WI38 (cell line): ENCODE measurements around the gene SOD3.

Source experiments
- H3K4me3 ChIP-seq: 2 replicates; pipeline ENCODE4 v1.5.1; 2011; ENCODE audit warnings: low read depth, mild to moderate bottlenecking, control low read depth, low read length
- CTCF ChIP-seq: IDR thresholded peaks from 2 replicates; pipeline ENCODE4 v1.5.1; 2012; ENCODE audit warnings: low read depth, mild to moderate bottlenecking, control low read depth, low read length

The SOD3 gene

GRCh38 chr4:24842356-24842755 is 47.0 kb downstream of the SOD3 start:
- H3K4me3 ChIP-seq = no peak overlapping the region

GRCh38 chr4:24843096-24843495 is 47.7 kb downstream of the SOD3 start:
- no peak overlapping the region for H3K4me3 ChIP-seq
- TF ChIP-seq CTCF = no peak

More at GRCh38 chr4:24842356-24842755, 47.0 kb downstream of the SOD3 start:
- no peak for TF ChIP-seq CTCF

GRCh38 chr4:24845132-24845531 is 49.8 kb downstream of the SOD3 start:
- no peak overlapping the region for H3K4me3 ChIP-seq
- TF ChIP-seq CTCF = no peak

- H3K4me3 ChIP-seq = no peak overlapping the region
- no peak for TF ChIP-seq CTCF
Measured at GRCh38 chr4:24845902-24846301, 50.5 kb downstream of the SOD3 start.

- H3K4me3 ChIP-seq = no peak overlapping the region
- no peak for TF ChIP-seq CTCF
Measured at GRCh38 chr4:24846716-24847115, 51.3 kb downstream of the SOD3 start.

- H3K4me3 ChIP-seq = no peak overlapping the region
- no peak for TF ChIP-seq CTCF
Measured at GRCh38 chr4:24849351-24849750, 54.0 kb downstream of the SOD3 start.

GRCh38 chr4:24849756-24850155 is 54.4 kb downstream of the SOD3 start:
- H3K4me3 ChIP-seq = no peak overlapping the region

More at GRCh38 chr4:24849756-24850155, 54.4 kb downstream of the SOD3 start:
- TF ChIP-seq CTCF = no peak
